Esophagus muscularis mucosa (tissue), 4 donors: ENCODE data around the gene SIAH3. TPM values are rescaled to one million over a fixed set of nuclear protein-coding genes. Genes with fewer than 3 reads are reported as not detected.

Experiments
- DNase-seq: peaks from one replicate; pipeline ENCODE4 v3.0.0-alpha.2; 2017; ENCODE audit errors: extremely low spot score
- H3K27ac ChIP-seq, 4 donors: fragments of 200-600 bp; sonication (generic); replicated peaks in 1 of 4; 1 replicate in 3 of 4; 2 replicates in 1 of 4; pipeline ENCODE4 v1.5.1; 2016 to 2019; ENCODE audit warnings: mild to moderate bottlenecking in 1 of 4
- H3K27me3 ChIP-seq, 4 donors: fragments of 200-600 bp; sonication (generic); one replicate each; pipeline versions ENCODE4 v1.5.1 to v1.6.0; 2016 to 2019
- H3K36me3 ChIP-seq, 4 donors: fragments of 200-600 bp; sonication (generic); one replicate each; pipeline ENCODE4 v1.5.1; 2016 to 2019
- H3K4me1 ChIP-seq, 4 donors: fragments of 200-600 bp; sonication (generic); one replicate each; pipeline ENCODE4 v1.5.1; 2016 to 2019
- H3K4me3 ChIP-seq, 4 donors: fragments of 200-600 bp; sonication (generic); 1 replicate in 2 of 4; 2 replicates in 2 of 4; pipeline ENCODE4 v1.5.1; 2016 to 2019; ENCODE audit warnings: mild to moderate bottlenecking in 4 of 4, moderate library complexity in 1 of 4
- H3K9me3 ChIP-seq, 4 donors: fragments of 200-600 bp; sonication (generic); 1 replicate in 3 of 4; 2 replicates in 1 of 4; pipeline ENCODE4 v1.5.1; 2016 to 2019
- EP300 ChIP-seq: sonication (generic); formaldehyde crosslinking; IDR thresholded peaks from one replicate; pipeline ENCODE4 v1.6.1; 2017; ENCODE audit warnings: antibody characterized with exemption
- POLR2A ChIP-seq: fragments of 450-650 bp; IDR thresholded peaks from one replicate; pipeline ENCODE4 v1.6.1; 2017; ENCODE audit warnings: antibody characterized with exemption, moderate library complexity, mild to moderate bottlenecking, low read depth
- POLR2AphosphoS5 ChIP-seq, 2 donors: sonication (generic); formaldehyde crosslinking; IDR thresholded peaks; one replicate each; pipeline ENCODE4 v1.6.1; 2017; ENCODE audit warnings: antibody characterized with exemption in 2 of 2
- WGBS: methylation state at CpG from one replicate; pipeline ENCODE4 v1.1.5; 2018; 5-methylcytosine and 5-hydroxymethylcytosine counted together
- intact Hi-C: fragments of 100-400 bp; cut with DNase I; formaldehyde crosslinking; loops from one replicate; pipeline ENCODE4 v1.15.1; 2023
- total RNA-seq, 4 donors: library from RNA; depleted of rRNA; stranded (reverse); fragments of >200 nt; gene quantifications; one replicate each; pipeline versions ENCODE4 v1.1.0 to v1.2.1, GENCODE V29; 2016
- TF ChIP-seq, protein P1 (sequence below), 3 experiments: fragments of 200-600 bp in 2 of 3; fragments of 450-650 bp in 1 of 3; sonication (generic) in 2 of 3; IDR thresholded peaks; one replicate each; pipeline ENCODE4 v1.5.1; 2017 to 2019; ENCODE audit warnings: antibody characterized with exemption in 3 of 3, mild to moderate bottlenecking in 2 of 3, moderate library complexity in 1 of 3

Gene SIAH3
- total RNA-seq, 4 donors from 2014 or later = not detected

DNA sequence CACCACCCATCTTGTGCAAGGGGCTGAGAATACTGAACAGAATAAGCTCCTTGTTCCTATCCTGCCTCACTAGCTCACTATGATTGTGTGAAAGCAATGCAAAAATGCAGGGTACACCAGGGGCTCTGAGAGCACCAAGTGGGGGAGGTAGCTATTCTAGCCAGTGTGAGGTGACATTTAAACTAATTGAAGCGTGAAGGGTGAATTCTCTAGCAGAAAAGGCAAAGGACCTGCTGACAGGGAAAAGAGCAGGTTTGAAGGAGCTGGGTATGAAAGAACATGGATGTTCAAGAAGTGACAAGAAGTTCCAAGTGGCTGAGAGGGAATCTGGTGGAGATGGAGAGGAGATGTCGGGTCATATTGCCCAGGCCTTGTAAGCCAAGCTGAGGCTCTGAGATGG, 64.2 kb downstream of the SIAH3 start:
- intact Hi-C loops = no loop called here
- H3K27me3 ChIP-seq = no peaks in the 10 kb centered on the region
- no peaks in the 10 kb centered on the region for H3K9me3 ChIP-seq
- no peak overlapping the region for H3K4me3 ChIP-seq
- H3K27ac ChIP-seq = no peak overlapping the region
- TF ChIP-seq, protein P1, sequence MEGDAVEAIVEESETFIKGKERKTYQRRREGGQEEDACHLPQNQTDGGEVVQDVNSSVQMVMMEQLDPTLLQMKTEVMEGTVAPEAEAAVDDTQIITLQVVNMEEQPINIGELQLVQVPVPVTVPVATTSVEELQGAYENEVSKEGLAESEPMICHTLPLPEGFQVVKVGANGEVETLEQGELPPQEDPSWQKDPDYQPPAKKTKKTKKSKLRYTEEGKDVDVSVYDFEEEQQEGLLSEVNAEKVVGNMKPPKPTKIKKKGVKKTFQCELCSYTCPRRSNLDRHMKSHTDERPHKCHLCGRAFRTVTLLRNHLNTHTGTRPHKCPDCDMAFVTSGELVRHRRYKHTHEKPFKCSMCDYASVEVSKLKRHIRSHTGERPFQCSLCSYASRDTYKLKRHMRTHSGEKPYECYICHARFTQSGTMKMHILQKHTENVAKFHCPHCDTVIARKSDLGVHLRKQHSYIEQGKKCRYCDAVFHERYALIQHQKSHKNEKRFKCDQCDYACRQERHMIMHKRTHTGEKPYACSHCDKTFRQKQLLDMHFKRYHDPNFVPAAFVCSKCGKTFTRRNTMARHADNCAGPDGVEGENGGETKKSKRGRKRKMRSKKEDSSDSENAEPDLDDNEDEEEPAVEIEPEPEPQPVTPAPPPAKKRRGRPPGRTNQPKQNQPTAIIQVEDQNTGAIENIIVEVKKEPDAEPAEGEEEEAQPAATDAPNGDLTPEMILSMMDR (IDR thresholded peaks at IDR 0.05) = no peak
- TF ChIP-seq POLR2A (no peak), EP300 (no peak), POLR2AphosphoS5 (IDR thresholded peaks at IDR 0.05) (no peak)
- no peaks in the 10 kb centered on the region for H3K4me1 ChIP-seq
- 93% methylated on average over 2 of the region's 2 CpGs for WGBS
- DNase-seq = no peak
- H3K36me3 ChIP-seq = no peaks in the 10 kb centered on the region

DNA sequence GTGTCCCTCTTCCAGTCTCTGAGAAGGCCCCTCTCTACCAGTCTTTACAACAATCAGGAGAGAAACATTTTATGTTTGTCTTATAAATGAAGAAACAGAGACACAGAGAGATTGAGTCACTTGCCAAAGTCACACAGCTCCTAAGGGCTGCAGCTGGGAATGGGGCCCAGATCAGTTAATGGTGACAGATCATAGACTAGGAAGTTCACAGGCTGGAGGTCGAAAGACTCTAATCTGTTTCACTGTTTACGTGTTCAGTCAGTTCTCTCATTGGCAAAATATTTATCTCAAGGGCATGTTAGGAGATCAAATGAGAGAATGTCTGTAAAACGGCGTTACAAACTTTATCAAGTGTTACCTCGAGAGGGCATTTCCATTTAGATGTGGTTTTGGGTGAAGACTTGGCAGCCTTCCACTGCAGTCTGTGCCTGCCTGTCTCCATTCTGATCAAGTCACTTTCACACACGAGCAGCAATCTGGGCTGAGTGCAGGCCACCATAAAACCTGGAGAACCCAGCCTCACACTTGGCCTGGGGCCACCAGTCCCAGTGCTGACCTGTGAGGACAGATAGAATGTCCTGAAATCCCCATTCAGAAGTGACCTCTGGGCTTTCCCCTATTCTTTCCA, 65.1 kb downstream of the SIAH3 start:
- no peak for DNase-seq
- Histone ChIP-seq H3K27me3 (no peaks in the 10 kb centered on the region), H3K4me3 (no peak overlapping the region), H3K27ac (no peak overlapping the region), H3K36me3 (no peaks in the 10 kb centered on the region), H3K9me3 (no peaks in the 10 kb centered on the region), H3K4me1 (peaks cover 0 to 8% (median 6%) of the 10 kb centered on the region in 4 donors)
- intact Hi-C loops = no loop called here
- TF ChIP-seq EP300 (no peak), POLR2AphosphoS5 (IDR thresholded peaks at IDR 0.05) (no peak), POLR2A (no peak)
- TF ChIP-seq, protein P1 (IDR thresholded peaks at IDR 0.05) = no peak
- 68% methylated on average over 6 of the region's 6 CpGs for WGBS

DNA sequence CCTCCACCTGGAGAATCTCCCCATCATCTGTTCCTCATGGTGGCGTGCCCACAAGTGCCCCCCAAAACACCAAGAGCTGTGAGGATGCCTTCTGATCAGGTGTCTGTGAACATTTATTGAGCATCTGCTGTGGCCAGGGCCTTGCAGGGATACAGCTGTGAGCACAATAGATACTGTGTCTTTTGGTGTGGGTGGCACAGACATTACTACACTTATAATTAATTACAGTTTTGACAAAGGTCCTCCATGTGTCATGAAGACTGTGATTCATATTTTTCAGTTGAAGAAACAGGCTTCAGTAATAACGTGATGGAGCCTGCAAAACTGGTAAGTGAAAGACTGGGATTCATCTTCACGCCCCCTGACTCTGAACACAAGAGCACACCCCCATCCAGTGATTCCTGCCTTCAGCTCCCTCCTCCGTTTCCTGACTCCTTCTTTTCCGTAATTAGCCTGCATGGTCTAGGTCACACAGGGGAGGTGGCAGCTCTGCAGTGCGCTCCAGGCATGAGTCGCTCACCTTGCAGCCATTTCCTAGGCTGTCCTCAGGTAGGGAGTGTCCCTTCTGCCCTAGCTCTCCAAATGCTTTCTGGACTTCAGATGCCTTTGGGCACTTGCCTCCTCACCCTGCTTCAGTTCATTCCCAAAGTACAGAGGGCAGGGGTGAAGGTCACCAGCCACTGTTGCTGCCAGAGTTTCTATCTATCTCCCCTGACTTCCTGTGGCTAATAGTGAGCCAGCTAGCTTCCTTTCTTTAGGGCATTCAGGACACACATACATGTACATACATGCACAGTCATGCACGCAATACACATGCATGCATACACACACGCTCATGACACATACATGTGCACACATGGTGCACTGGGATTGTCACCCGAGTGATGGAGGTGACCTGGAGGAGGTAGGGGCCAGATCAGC, 66.5 kb downstream of the SIAH3 start:
- H3K9me3 ChIP-seq = no peaks in the 10 kb centered on the region
- 85% methylated on average over 10 of the region's 10 CpGs for WGBS
- intact Hi-C loops = no loop called here

DNA sequence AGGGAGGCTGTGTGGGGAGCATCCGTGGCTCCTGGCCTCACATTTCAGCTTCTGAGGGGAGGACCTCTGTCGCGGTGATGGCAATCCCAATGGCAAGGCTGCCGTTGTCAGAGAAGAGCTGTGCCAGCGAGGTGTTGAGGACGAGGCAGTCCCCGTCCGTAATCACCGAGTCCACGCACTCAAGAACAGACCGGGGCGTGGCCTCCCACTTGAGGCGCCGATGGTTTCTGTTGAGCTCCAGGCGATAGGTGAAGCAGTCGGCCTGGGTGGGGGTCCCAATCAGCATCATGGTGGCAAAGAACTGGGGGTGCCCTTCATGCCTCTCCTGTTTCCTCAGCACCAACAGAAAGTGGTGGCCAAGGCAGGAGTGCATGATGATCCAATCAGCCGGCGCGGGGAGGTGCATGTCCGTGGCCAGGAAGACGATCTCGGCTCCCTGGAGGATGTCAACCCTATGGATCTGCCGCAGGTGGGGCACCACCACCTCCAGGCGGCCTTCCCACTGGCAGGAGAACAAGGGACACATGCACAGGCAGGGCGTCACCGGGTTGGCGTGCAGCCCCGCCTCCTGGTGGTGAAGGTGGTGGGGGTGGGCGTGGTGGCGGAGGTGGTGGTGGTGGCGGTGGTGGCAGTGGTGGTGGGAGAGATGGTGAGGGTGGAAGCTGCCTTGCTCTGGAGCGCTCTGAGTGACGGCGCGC, 68.1 kb downstream of the SIAH3 start:
- DNase-seq = no peak
- no peaks in the 10 kb centered on the region for H3K9me3 ChIP-seq
- H3K27me3 ChIP-seq = no peaks in the 10 kb centered on the region
- 97% methylated on average over 23 of the region's 35 CpGs for WGBS
- H3K4me1 ChIP-seq = peaks cover 0 to 12% (median 11%) of the 10 kb centered on the region in 4 donors
- H3K4me3 ChIP-seq = no peak overlapping the region
- no peaks in the 10 kb centered on the region for H3K36me3 ChIP-seq
- intact Hi-C loops = no loop called here
- no peak overlapping the region for H3K27ac ChIP-seq
- TF ChIP-seq, protein P1 (IDR thresholded peaks at IDR 0.05) = no peak
- TF ChIP-seq POLR2A (no peak), EP300 (no peak), POLR2AphosphoS5 (IDR thresholded peaks at IDR 0.05) (no peak)

More for the DNA sequence above, 66.5 kb downstream of the SIAH3 start:
- Histone ChIP-seq H3K27me3 (no peaks in the 10 kb centered on the region), H3K4me1 (peaks cover 0 to 12% (median 11%) of the 10 kb centered on the region in 4 donors), H3K36me3 (no peaks in the 10 kb centered on the region), H3K4me3 (no peak overlapping the region), H3K27ac (no peak overlapping the region)
- TF ChIP-seq, protein P1 (IDR thresholded peaks at IDR 0.05) = no peak
- TF ChIP-seq POLR2A (no peak), EP300 (no peak), POLR2AphosphoS5 (IDR thresholded peaks at IDR 0.05) (no peak)
- no peak for DNase-seq
